ENCODE results near the gene P2RY1. TPM values are rescaled to one million over a fixed set of nuclear protein-coding genes. Genes with fewer than 3 reads are reported as not detected.
"Not testable (repeated sequence)": the region's sequence is repeated elsewhere in the genome, so short reads cannot be mapped to it uniquely, and the experiment has no call there.

The P2RY1 gene
- total and polyA plus RNA-seq, 5 donors from 2014 or later: 0.08 to 0.57 (median 0.11) TPM; not detected in 1

- H3K9me3 ChIP-seq (ENCODE audit: control insufficient read depth in 2 of 2, low read length in 2 of 2): no peaks in the 10 kb centered on the region
- Mint-ChIP-seq H3K4me1 (peaks cover 0 to 1% (median 0%) of the 10 kb centered on the region in 4 donors), H3K27ac (no peak overlapping the region), H3K9me3 (peaks cover 0 to 1% (median 0%) of the 10 kb centered on the region in 7 donors), H3K27me3 (peaks cover 10% of the 10 kb centered on the region), H3K36me3 (no peaks in the 10 kb centered on the region), H3K4me3 (no peak overlapping the region)
- H3K27me3 ChIP-seq (ENCODE audit: control insufficient read depth, insufficient read depth, low read length): peaks cover 1% of the 10 kb centered on the region
- ATAC-seq (ENCODE audit: low read depth in 2 of 2) (no peak), DNase-seq (no peak)
- no peak overlapping the region for H3K4me3 ChIP-seq (ENCODE audit: low read depth, low read length)
- H3K4me1 ChIP-seq (ENCODE audit: control insufficient read depth, insufficient read depth, low read length, poor library complexity, severe bottlenecking): no peaks in the 10 kb centered on the region
- H3K36me3 ChIP-seq (ENCODE audit: control insufficient read depth, insufficient read depth, low read length): no peaks in the 10 kb centered on the region
- H3K27ac ChIP-seq (ENCODE audit: insufficient read depth, low read length, poor library complexity, severe bottlenecking): no peak overlapping the region
These were observed 7.5 kb downstream of the P2RY1 start for GRCh38 chr3:152842413-152842812.

- ATAC-seq (ENCODE audit: low read depth in 2 of 2) (no peak), DNase-seq (no peak)
- Mint-ChIP-seq H3K27ac (no peak overlapping the region), H3K4me3 (no peak overlapping the region), H3K4me1 (no peaks in the 10 kb centered on the region), H3K9me3 (peaks cover 0 to 12% (median 5%) of the 10 kb centered on the region in 7 donors), H3K27me3 (peaks cover 19% of the 10 kb centered on the region), H3K36me3 (no peaks in the 10 kb centered on the region)
- H3K27ac ChIP-seq (ENCODE audit: insufficient read depth, low read length, poor library complexity, severe bottlenecking): no peak overlapping the region
- no peaks in the 10 kb centered on the region for H3K9me3 ChIP-seq (ENCODE audit: control insufficient read depth in 2 of 2, low read length in 2 of 2)
- no peaks in the 10 kb centered on the region for H3K4me1 ChIP-seq (ENCODE audit: control insufficient read depth, insufficient read depth, low read length, poor library complexity, severe bottlenecking)
- no peak overlapping the region for H3K4me3 ChIP-seq (ENCODE audit: low read depth, low read length)
- H3K27me3 ChIP-seq (ENCODE audit: control insufficient read depth, insufficient read depth, low read length): no peaks in the 10 kb centered on the region
- no peaks in the 10 kb centered on the region for H3K36me3 ChIP-seq (ENCODE audit: control insufficient read depth, insufficient read depth, low read length)
These were observed 9.0 kb downstream of the P2RY1 start for GRCh38 chr3:152843955-152844354.

GRCh38 chr3:152846572-152847202 lies 11.8 kb downstream of the P2RY1 start:
- Mint-ChIP-seq H3K27me3 (peaks cover 21% of the 10 kb centered on the region), H3K9me3 (peaks cover 0 to 12% (median 5%) of the 10 kb centered on the region in 7 donors)
- H3K36me3 ChIP-seq (ENCODE audit: control insufficient read depth, insufficient read depth, low read length); H3K27me3 ChIP-seq (ENCODE audit: control insufficient read depth, insufficient read depth, low read length); H3K4me1 ChIP-seq (ENCODE audit: control insufficient read depth, insufficient read depth, low read length, poor library complexity, severe bottlenecking); H3K27ac ChIP-seq (ENCODE audit: insufficient read depth, low read length, poor library complexity, severe bottlenecking); H3K9me3 ChIP-seq (ENCODE audit: control insufficient read depth in 2 of 2, low read length in 2 of 2); ATAC-seq (ENCODE audit: low read depth in 2 of 2); H3K4me3 Mint-ChIP-seq; H3K36me3 Mint-ChIP-seq; DNase-seq; H3K4me1 Mint-ChIP-seq; H3K27ac Mint-ChIP-seq; H3K4me3 ChIP-seq (ENCODE audit: low read depth, low read length): not testable (repeated sequence)

- not testable (repeated sequence) for H3K36me3 Mint-ChIP-seq; H3K27me3 ChIP-seq (ENCODE audit: control insufficient read depth, insufficient read depth, low read length); H3K36me3 ChIP-seq (ENCODE audit: control insufficient read depth, insufficient read depth, low read length); H3K27ac Mint-ChIP-seq; ATAC-seq (ENCODE audit: low read depth in 2 of 2); H3K4me1 ChIP-seq (ENCODE audit: control insufficient read depth, insufficient read depth, low read length, poor library complexity, severe bottlenecking); H3K4me3 ChIP-seq (ENCODE audit: low read depth, low read length); H3K4me3 Mint-ChIP-seq; H3K9me3 ChIP-seq (ENCODE audit: control insufficient read depth in 2 of 2, low read length in 2 of 2); H3K27ac ChIP-seq (ENCODE audit: insufficient read depth, low read length, poor library complexity, severe bottlenecking); H3K4me1 Mint-ChIP-seq; DNase-seq
- Mint-ChIP-seq H3K9me3 (peaks cover 0 to 12% (median 5%) of the 10 kb centered on the region in 7 donors), H3K27me3 (peaks cover 18% of the 10 kb centered on the region)
These were observed 12.7 kb downstream of the P2RY1 start for GRCh38 chr3:152847599-152847998.

- ATAC-seq (ENCODE audit: low read depth in 2 of 2): no peak
These were observed 15.2 kb downstream of the P2RY1 start for GRCh38 chr3:152849996-152850578.

GRCh38 chr3:152853196-152853595 lies 18.3 kb downstream of the P2RY1 start:
- no peak for ATAC-seq (ENCODE audit: low read depth in 2 of 2)
- Mint-ChIP-seq H3K27ac (no peak overlapping the region), H3K4me3 (no peak overlapping the region), H3K4me1 (no peaks in the 10 kb centered on the region), H3K9me3 (peaks cover 0 to 8% (median 2%) of the 10 kb centered on the region in 7 donors), H3K27me3 (peaks cover 10% of the 10 kb centered on the region), H3K36me3 (no peaks in the 10 kb centered on the region)
- H3K9me3 ChIP-seq (ENCODE audit: control insufficient read depth in 2 of 2, low read length in 2 of 2): no peaks in the 10 kb centered on the region
- H3K4me1 ChIP-seq (ENCODE audit: control insufficient read depth, insufficient read depth, low read length, poor library complexity, severe bottlenecking): no peaks in the 10 kb centered on the region
- no peak overlapping the region for H3K4me3 ChIP-seq (ENCODE audit: low read depth, low read length)
- no peaks in the 10 kb centered on the region for H3K36me3 ChIP-seq (ENCODE audit: control insufficient read depth, insufficient read depth, low read length)
- H3K27me3 ChIP-seq (ENCODE audit: control insufficient read depth, insufficient read depth, low read length): peaks cover 1% of the 10 kb centered on the region
- no peak for DNase-seq
- H3K27ac ChIP-seq (ENCODE audit: insufficient read depth, low read length, poor library complexity, severe bottlenecking): no peak overlapping the region

More at GRCh38 chr3:152849996-152850578, 15.2 kb downstream of the P2RY1 start:
- Histone ChIP-seq H3K4me3 (ENCODE audit: low read depth, low read length) (no peak overlapping the region), H3K4me1 (ENCODE audit: control insufficient read depth, insufficient read depth, low read length, poor library complexity, severe bottlenecking) (no peaks in the 10 kb centered on the region), H3K27ac (ENCODE audit: insufficient read depth, low read length, poor library complexity, severe bottlenecking) (no peak overlapping the region), H3K27me3 (ENCODE audit: control insufficient read depth, insufficient read depth, low read length) (peaks cover 1% of the 10 kb centered on the region), H3K36me3 (ENCODE audit: control insufficient read depth, insufficient read depth, low read length) (no peaks in the 10 kb centered on the region), H3K9me3 (ENCODE audit: control insufficient read depth in 2 of 2, low read length in 2 of 2) (no peaks in the 10 kb centered on the region)
- no peaks in the 10 kb centered on the region for H3K36me3 Mint-ChIP-seq
- H3K9me3 Mint-ChIP-seq: peaks cover 0 to 12% (median 5%) of the 10 kb centered on the region in 7 donors
- peaks cover 15% of the 10 kb centered on the region for H3K27me3 Mint-ChIP-seq
- H3K4me1 Mint-ChIP-seq: no peaks in the 10 kb centered on the region
- H3K27ac Mint-ChIP-seq: no peak overlapping the region
- no peak overlapping the region for H3K4me3 Mint-ChIP-seq
- DNase-seq: no peak

GRCh38 chr3:152857082-152857481 lies 22.2 kb downstream of the P2RY1 start:
- Mint-ChIP-seq H3K4me3 (no peak overlapping the region), H3K27me3 (no peaks in the 10 kb centered on the region), H3K27ac (no peak overlapping the region), H3K4me1 (no peaks in the 10 kb centered on the region), H3K9me3 (peaks cover 0 to 4% (median 0%) of the 10 kb centered on the region in 7 donors), H3K36me3 (no peaks in the 10 kb centered on the region)
- Histone ChIP-seq H3K4me1 (ENCODE audit: control insufficient read depth, insufficient read depth, low read length, poor library complexity, severe bottlenecking) (no peaks in the 10 kb centered on the region), H3K9me3 (ENCODE audit: control insufficient read depth in 2 of 2, low read length in 2 of 2) (no peaks in the 10 kb centered on the region), H3K36me3 (ENCODE audit: control insufficient read depth, insufficient read depth, low read length) (no peaks in the 10 kb centered on the region), H3K27ac (ENCODE audit: insufficient read depth, low read length, poor library complexity, severe bottlenecking) (no peak overlapping the region), H3K27me3 (ENCODE audit: control insufficient read depth, insufficient read depth, low read length) (peaks cover 1% of the 10 kb centered on the region), H3K4me3 (ENCODE audit: low read depth, low read length) (no peak overlapping the region)
- no peak for DNase-seq
- ATAC-seq (ENCODE audit: low read depth in 2 of 2): peak; percentile 25 to 31
